OCI-LY7 (cell line): ENCODE results near the gene PXDN. TPM values are rescaled to one million over a fixed set of nuclear protein-coding genes. Genes with fewer than 3 reads are reported as not detected.

Experiments used
- BruUV-seq: library from RNA; stranded (reverse); fragments of 400-500 nt; replicated peaks from 2 replicates; lab custom pipeline; 2021; lab: Mats Ljungman, UMichigan
- CTCF ChIA-PET: fragments of 300-600 bp; sonication (Branson Sonifier 250); formaldehyde crosslinking; loops from one replicate; lab custom pipeline; 2022; ENCODE audit warnings: antibody characterized with exemption; ENCODE audit not compliant: unreplicated experiment; lab: Charles Lee
- POLR2A ChIA-PET: fragments of 300-600 bp; sonication (Branson Sonifier 250); formaldehyde crosslinking; loops from one replicate; lab custom pipeline; 2022; ENCODE audit warnings: antibody characterized with exemption; lab: Charles Lee
- DNase-seq: peaks from one replicate; pipeline ENCODE4 v3.0.0-alpha.2; 2015; ENCODE audit warnings: low spot score
- H2AFZ ChIP-seq: fragments of 200-600 bp; sonication (generic), shearing (Covaris generic); 2 replicates; pipeline ENCODE4 v1.6.1; 2014; ENCODE audit warnings: mild to moderate bottlenecking, antibody characterized with exemption, low read length, moderate library complexity
- H3K27ac ChIP-seq: fragments of 200-600 bp; sonication (generic); 2 replicates; pipeline ENCODE4 v1.5.1; 2014; ENCODE audit warnings: mixed run types, low read depth, mild to moderate bottlenecking, moderate library complexity, low read length, inconsistent platforms; ENCODE audit not compliant: poor library complexity, severe bottlenecking
- H3K36me3 ChIP-seq: fragments of 200-600 bp; sonication (generic); 2 replicates; pipeline ENCODE4 v1.6.1; 2014; ENCODE audit warnings: mild to moderate bottlenecking, antibody characterized with exemption, low read length, moderate library complexity, mixed read lengths; ENCODE audit not compliant: insufficient read depth
- H3K4me1 ChIP-seq: fragments of 200-600 bp; sonication (generic); 2 replicates; pipeline ENCODE4 v1.5.1; 2014; ENCODE audit warnings: mild to moderate bottlenecking, low read length; ENCODE audit not compliant: insufficient read depth, poor library complexity, severe bottlenecking
- H3K4me2 ChIP-seq: fragments of 200-600 bp; sonication (generic); 2 replicates; pipeline ENCODE4 v1.6.1; 2014; ENCODE audit warnings: mild to moderate bottlenecking, low read length
- H3K4me3 ChIP-seq: fragments of 200-600 bp; sonication (generic); 2 replicates; pipeline ENCODE4 v1.5.1; 2014; ENCODE audit warnings: mild to moderate bottlenecking, low read depth, low read length; ENCODE audit not compliant: poor library complexity, severe bottlenecking
- H3K79me2 ChIP-seq: fragments of 200-600 bp; sonication (generic); 2 replicates; pipeline ENCODE4 v1.6.1; 2016; ENCODE audit warnings: low read depth, mild to moderate bottlenecking, low read length, moderate library complexity, mixed read lengths; ENCODE audit not compliant: insufficient read depth
- H3K9me2 ChIP-seq: fragments of 200-600 bp; sonication (generic); 2 replicates; pipeline ENCODE4 v1.6.1; 2016; ENCODE audit warnings: mild to moderate bottlenecking, low read length, mixed read lengths; ENCODE audit not compliant: insufficient read depth
- H3K9me3 ChIP-seq: fragments of 200-600 bp; sonication (generic); 2 replicates; pipeline ENCODE4 v1.6.1; 2014; ENCODE audit warnings: mild to moderate bottlenecking, mixed run types, low read length, mixed read lengths
- H4K20me1 ChIP-seq: fragments of 200-600 bp; sonication (generic); 2 replicates; pipeline ENCODE4 v1.6.1; 2014; ENCODE audit warnings: mild to moderate bottlenecking, antibody characterized with exemption, low read length, moderate library complexity, mixed read lengths; ENCODE audit not compliant: insufficient read depth
- EZH2phosphoT487 ChIP-seq: fragments of 200-600 bp; sonication (generic); IDR thresholded peaks from 2 replicates; pipeline ENCODE4 v1.6.1; 2018; ENCODE audit warnings: low read depth, borderline replicate concordance, mild to moderate bottlenecking, mixed run types, antibody characterized with exemption, low read length, moderate library complexity, mixed read lengths
- intact Hi-C: fragments of 100-400 bp; cut with micrococcal nuclease; formaldehyde crosslinking; loops from one replicate; pipeline ENCODE4 v1.10.0; 2022; ENCODE audit not compliant: unreplicated experiment
- total RNA-seq, 2 experiments: library from RNA; depleted of rRNA in 1 of 2; stranded (reverse); fragments of >200 nt in 1 of 2; shearing (Covaris generic) in 1 of 2; gene quantifications; 2 replicates each; pipeline ENCODE4 v1.2.3, GENCODE V29; 2014 to 2022
- TF ChIP-seq, protein P1 (sequence below): fragments of 200-600 bp; sonication (generic); conservative IDR thresholded peaks from 2 replicates; pipeline ENCODE4 v1.5.1; 2014; ENCODE audit warnings: mild to moderate bottlenecking, antibody characterized with exemption, low read length, moderate library complexity, mixed read lengths

The PXDN gene
- total RNA-seq, 2 experiments from 2014 or later, result not detected

- no peak overlapping the region for H2AFZ ChIP-seq
- no peaks in the 10 kb centered on the region for H4K20me1 ChIP-seq
- H3K9me2 ChIP-seq, result no peaks in the 10 kb centered on the region
- no peaks in the 10 kb centered on the region for H3K36me3 ChIP-seq
- no peaks in the 10 kb centered on the region for H3K9me3 ChIP-seq
- TF ChIP-seq, protein P1, sequence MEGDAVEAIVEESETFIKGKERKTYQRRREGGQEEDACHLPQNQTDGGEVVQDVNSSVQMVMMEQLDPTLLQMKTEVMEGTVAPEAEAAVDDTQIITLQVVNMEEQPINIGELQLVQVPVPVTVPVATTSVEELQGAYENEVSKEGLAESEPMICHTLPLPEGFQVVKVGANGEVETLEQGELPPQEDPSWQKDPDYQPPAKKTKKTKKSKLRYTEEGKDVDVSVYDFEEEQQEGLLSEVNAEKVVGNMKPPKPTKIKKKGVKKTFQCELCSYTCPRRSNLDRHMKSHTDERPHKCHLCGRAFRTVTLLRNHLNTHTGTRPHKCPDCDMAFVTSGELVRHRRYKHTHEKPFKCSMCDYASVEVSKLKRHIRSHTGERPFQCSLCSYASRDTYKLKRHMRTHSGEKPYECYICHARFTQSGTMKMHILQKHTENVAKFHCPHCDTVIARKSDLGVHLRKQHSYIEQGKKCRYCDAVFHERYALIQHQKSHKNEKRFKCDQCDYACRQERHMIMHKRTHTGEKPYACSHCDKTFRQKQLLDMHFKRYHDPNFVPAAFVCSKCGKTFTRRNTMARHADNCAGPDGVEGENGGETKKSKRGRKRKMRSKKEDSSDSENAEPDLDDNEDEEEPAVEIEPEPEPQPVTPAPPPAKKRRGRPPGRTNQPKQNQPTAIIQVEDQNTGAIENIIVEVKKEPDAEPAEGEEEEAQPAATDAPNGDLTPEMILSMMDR, result no peak
- no peak for TF ChIP-seq EZH2phosphoT487
- no peak overlapping the region for H3K4me2 ChIP-seq
- no peaks in the 10 kb centered on the region for H3K79me2 ChIP-seq
- H3K27ac ChIP-seq, result no peak overlapping the region
- no peak for DNase-seq
- BruUV-seq, result no TSS peak
- ChIA-PET POLR2A (interaction anchor here (0.6 kb wide), 1 partner anchor 607 kb away, joined by 3 read pairs; no protein-coding TSS in a partner anchor), CTCF (no interaction called here)
- intact Hi-C loops, result no loop called here
- H3K4me1 ChIP-seq, result no peaks in the 10 kb centered on the region
- no peak overlapping the region for H3K4me3 ChIP-seq
Measured at GRCh38 chr2:1748176-1748740, 3.9 kb upstream of the PXDN start.

DNA sequence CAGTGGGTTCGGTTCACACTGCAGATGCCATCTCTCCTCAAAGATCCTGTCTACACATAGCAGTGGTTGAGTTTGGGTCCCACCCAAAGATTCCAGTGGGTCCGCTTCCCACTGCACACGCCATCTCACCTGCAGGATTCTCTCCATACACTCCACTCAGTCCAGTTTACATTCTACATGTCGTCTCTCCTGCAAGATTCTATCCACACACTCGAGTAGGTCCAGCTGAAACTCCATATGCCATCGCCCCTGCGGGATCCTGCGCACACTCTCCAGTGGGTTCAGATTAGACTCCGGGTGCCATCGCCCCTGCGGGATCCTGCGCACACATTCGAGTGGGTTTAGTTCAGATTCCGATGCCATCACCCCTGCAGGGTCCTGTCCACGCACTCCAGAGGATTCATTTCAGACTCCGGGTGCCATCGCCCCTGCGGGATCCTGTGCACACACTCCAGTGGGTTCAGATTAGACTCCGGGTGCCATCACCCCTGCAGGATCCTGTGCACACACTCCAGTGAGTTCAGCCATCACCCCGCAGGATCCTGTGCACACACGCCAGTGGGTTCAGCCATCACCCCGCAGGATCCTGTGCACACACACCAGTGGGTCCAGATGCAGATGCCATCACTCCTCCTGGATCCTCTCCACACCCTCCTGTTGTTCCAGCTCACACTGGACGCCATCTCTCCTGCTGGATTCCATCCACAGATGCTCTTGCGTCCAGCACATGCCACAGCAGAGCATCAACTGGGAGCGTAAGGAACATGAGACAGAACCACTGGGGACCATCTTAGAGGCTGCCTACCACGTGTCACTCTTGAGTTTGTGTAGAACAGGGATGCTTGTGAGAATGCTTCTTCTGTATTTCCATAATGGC lies 3.0 kb upstream of the PXDN start:
- Histone ChIP-seq H3K36me3 (no peaks in the 10 kb centered on the region), H3K79me2 (no peaks in the 10 kb centered on the region), H3K4me1 (no peaks in the 10 kb centered on the region), H4K20me1 (no peaks in the 10 kb centered on the region), H3K27ac (no peak overlapping the region), H3K9me2 (no peaks in the 10 kb centered on the region), H3K9me3 (no peaks in the 10 kb centered on the region), H3K4me3 (no peak overlapping the region), H3K4me2 (no peak overlapping the region), H2AFZ (no peak overlapping the region)
- ChIA-PET POLR2A (no interaction called here), CTCF (no interaction called here)
- no peak for DNase-seq
- BruUV-seq, result no TSS peak
- TF ChIP-seq, protein P1, result no peak
- no peak for TF ChIP-seq EZH2phosphoT487
- intact Hi-C loops, result no loop called here
